GM12864 (cell line): ENCODE data around the gene PHF12.
A peak's percentile ranks its signal among the peaks of the same experiment; 100 is the strongest.

Experiments used
- DNase-seq: peaks from one replicate; pipeline ENCODE4 v3.0.0-alpha.2; 2011; ENCODE audit warnings: low read depth
- H3K4me3 ChIP-seq: 2 replicates; pipeline ENCODE4 v1.5.1; 2011; ENCODE audit warnings: mild to moderate bottlenecking, low read depth, low read length, control low read depth
- CTCF ChIP-seq: IDR thresholded peaks from 2 replicates; pipeline ENCODE4 v1.5.1; 2011; ENCODE audit warnings: low read depth, mild to moderate bottlenecking, moderate library complexity, low read length, control low read depth, inconsistent platforms; ENCODE audit errors: missing control alignments

The PHF12 gene

DNA sequence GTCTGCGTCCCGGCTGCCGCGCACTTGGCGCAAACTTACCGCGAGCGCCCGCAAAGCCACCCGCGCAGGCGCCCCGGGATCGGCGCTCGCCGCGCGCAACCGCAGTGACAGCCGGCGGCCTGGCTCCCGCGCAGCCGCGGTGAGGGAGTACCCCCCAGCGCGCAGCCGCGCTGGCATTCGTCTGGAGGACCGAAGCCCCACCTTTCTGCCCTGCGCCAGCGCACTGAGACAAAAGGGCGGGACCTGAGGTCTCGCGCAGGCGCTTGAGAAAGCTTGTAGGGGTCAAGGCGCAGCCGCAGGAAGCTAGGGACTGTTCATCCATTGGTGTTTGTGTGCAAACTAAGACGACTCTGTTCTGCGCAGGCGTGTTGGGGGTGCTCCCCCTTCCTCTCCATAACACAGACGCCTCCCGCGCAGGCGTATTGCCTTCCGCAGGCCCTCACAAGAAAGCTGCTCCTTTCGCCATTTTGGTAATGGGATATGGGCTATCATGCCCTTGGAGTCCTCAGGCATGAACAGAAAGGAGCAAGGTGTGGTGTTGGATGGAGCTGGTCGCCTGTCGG is at the start of gene PHF12:
PHF12 (minus strand) TSS at position 91 of the 563 bp plus-strand sequence. CDS start 558 bp downstream, outside the sequence.
- no peak for TF ChIP-seq CTCF
- peak; percentile 100 for DNase-seq
- peak within 1 kb of the TSS; percentile 88 for H3K4me3 ChIP-seq

DNA sequence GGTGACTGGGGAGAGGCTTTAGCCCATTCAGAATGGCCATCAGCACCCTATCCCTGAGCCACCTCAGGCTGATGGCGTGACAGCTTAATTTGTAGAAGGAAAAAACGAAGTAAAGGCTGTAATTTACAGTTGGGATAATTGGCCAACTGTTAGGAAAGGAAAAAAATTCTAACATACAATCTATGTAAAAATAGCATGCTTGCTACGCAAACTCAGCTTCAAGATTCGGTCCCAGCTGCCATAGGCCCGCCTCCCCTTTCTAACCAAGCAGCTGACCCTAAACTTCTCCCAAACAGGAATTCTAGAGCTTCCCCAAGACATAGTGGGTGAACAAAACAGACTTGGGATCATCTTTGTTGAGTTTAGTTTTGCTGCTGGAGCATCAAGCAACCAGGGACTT is 49.7 kb upstream of the PHF12 start:
- DNase-seq = no peak
- H3K4me3 ChIP-seq = no peak overlapping the region
- no peak for TF ChIP-seq CTCF

DNA sequence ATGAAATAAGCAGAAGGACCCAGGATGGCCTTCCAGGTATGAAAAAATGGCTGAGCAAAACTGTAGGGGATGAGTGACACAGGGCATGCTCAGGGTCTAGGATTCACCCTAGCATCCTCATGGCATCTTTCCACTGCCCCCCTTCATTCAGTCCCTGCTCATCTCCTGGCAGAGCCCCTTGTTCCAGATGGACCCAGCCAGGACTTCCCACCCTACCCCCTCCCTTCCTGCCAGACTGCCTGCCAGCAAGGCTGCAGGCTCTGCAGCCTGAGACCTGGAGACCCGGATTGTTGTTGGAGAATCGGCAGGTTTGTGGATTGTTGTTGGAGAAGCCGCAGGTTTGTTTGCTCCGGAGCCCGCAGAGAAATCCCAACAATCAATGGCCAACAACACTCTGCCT is 47.9 kb upstream of the PHF12 start:
- H3K4me3 ChIP-seq = no peak overlapping the region
- no peak for TF ChIP-seq CTCF
- no peak for DNase-seq

- no peak for TF ChIP-seq CTCF
- H3K4me3 ChIP-seq = no peak overlapping the region
- no peak for DNase-seq
These were observed 46.5 kb upstream of the PHF12 start for GRCh38 chr17:28997806-28998205.

DNA sequence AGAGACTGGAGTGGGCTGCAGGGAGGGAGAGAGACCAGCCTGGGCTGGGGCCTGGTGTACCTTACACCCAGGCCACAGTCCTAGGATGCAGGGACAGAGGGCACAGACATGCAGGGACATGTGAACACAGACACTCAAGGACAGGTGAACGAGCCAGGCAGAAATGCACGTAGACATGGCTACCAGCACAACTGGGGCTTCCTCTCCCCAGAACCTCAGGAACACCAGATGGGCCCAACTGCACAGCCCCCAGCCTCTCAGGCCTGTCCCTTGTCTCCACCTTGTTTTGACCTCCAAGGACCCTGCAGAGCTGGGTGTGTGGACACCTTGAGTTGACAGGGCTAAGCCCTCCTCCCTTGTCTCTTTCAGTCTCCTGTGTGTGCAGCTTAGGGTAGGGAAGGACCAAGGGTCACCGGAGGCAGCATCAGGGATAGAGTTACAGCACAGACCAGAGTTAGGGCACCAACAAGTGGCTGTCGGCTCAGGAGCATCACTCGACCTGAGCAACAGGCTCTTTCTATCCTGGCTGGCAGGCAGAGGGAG is 45.3 kb upstream of the PHF12 start:
- DNase-seq = no peak
- TF ChIP-seq CTCF = no peak
- no peak overlapping the region for H3K4me3 ChIP-seq

DNA sequence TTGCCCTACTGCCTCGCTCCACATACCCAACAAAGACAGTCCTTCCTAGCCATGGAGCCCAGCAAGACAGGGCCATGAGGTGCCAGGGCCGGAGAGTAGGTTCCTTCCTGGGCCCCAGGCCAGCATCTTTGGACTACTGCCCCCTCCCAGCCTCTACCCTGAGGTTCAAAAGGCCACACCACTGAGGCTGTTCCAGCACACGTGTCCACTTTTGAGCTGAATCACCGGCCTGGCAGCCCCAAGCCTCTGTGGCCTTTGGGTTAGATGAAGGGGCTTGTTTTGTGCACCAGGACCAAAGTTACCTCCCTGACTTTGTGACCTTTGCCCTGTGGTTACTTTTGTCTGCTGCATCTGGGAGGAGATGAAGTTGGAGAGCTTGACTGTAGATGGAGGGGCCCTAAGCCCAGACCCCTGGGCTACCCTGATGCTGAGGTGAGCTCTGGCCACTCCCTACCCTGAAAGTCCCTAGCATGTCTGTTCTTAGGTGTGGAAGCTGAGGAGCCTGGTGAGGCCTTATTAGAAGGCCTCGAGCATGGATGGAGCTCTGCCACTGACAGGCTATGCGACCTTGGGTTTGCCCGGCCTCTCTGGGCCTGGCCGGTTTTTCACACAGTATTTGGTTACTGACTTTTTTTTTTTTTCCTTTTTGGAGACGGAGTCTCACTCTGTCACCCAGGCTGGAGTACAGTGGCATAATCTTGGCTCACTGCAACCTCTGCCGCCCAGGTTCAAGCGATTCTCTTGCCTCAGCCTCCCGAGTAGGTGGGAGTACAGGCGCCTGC is 42.5 kb upstream of the PHF12 start:
- no peak overlapping the region for H3K4me3 ChIP-seq
- TF ChIP-seq CTCF = no peak
- DNase-seq = no peak
